ENCODE results near the gene DNM3.
"Not testable (repeated sequence)": the region's sequence is repeated elsewhere in the genome, so short reads cannot be mapped to it uniquely, and the experiment has no call there.

- not testable (repeated sequence) for TF ChIP-seq ZFP3 (CRISPR knock-in tag; IDR thresholded peaks at IDR 0.05); PATZ1 (CRISPR knock-in tag; IDR thresholded peaks at IDR 0.05; ENCODE audit: borderline replicate concordance); ISL1 (CRISPR knock-in tag; IDR thresholded peaks at IDR 0.05); SNAI2 (CRISPR knock-in tag; IDR thresholded peaks at IDR 0.05); TOX (CRISPR knock-in tag; IDR thresholded peaks at IDR 0.05; ENCODE audit: borderline replicate concordance); CREB5 (CRISPR knock-in tag; IDR thresholded peaks at IDR 0.05; ENCODE audit: low read depth); TSHZ2 (CRISPR knock-in tag; IDR thresholded peaks at IDR 0.05); ARNTL (CRISPR knock-in tag; IDR thresholded peaks at IDR 0.05; ENCODE audit: borderline replicate concordance, low read depth); RARB (CRISPR knock-in tag; IDR thresholded peaks at IDR 0.05)
Observed at GRCh38 chr1:172024944-172025738, 183.8 kb downstream of the DNM3 start.

All from SK-N-SH treated with all-trans-retinoic acid at 6 μM for 48 hours (cell line).